Activated T-cell treated with anti-CD3 and anti-CD28 coated beads, Interleukin-2, amount 50 U/mL, for 4 hours (primary cell): Measurements from ENCODE around the gene EPAS1. TPM values are rescaled to one million over a fixed set of nuclear protein-coding genes. Genes with fewer than 3 reads are reported as not detected.

Experiments used
- ATAC-seq, 2 donors: fragments of 200-7000 bp; cut with Tn5 transposase; one replicate each; pipeline ENCODE4 v1.10.0; 2021
- DNase-seq: peaks from one replicate; pipeline ENCODE4 v3.0.0-alpha.2; 2020
- H3K27me3 Mint-ChIP-seq: one replicate; pipeline ENCODE4 v1.8.0; 2021; ENCODE audit warnings: low read depth, mixed read lengths
- H3K36me3 Mint-ChIP-seq: one replicate; pipeline ENCODE4 v1.8.0; 2022; ENCODE audit warnings: mixed read lengths; ENCODE audit not compliant: insufficient read depth
- H3K4me1 Mint-ChIP-seq: one replicate; pipeline ENCODE4 v1.8.0; 2021; ENCODE audit warnings: low read depth, mixed read lengths
- H3K4me3 Mint-ChIP-seq: one replicate; pipeline ENCODE4 v1.8.0; 2021; ENCODE audit warnings: mild to moderate bottlenecking, moderate library complexity, mixed read lengths
- H3K9me3 Mint-ChIP-seq: one replicate; pipeline ENCODE4 v1.8.0; 2021; ENCODE audit warnings: mixed read lengths
- total RNA-seq, 3 donors: library from RNA; stranded (reverse); gene quantifications; one replicate each; pipeline ENCODE4 v1.2.1, GENCODE V29; 2021

The EPAS1 gene
- total RNA-seq, 3 donors from 2014 or later = 7.0 to 15.5 (median 7.0) TPM

DNA sequence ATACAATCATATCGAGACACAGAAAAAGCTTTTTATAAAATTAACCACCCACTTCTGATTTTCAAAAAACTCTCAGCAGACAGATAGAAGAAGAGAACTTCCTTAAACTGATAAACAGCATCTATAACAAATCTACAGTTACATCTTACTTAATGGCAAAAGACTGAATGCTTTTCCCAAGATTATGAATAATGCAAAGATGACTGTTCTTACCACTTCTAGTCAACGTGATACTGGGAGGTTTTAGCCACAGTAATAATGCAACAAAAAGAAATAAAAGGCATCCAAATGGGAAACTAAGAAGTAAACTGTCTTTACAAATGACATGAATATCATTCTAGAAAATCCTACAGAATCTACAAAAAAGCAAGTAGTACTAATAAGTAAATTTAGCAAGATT is 124.2 kb downstream of the EPAS1 start:
- H3K36me3 Mint-ChIP-seq = no peaks in the 10 kb centered on the region
- H3K27me3 Mint-ChIP-seq = peaks cover 4% of the 10 kb centered on the region
- no peak overlapping the region for H3K4me3 Mint-ChIP-seq
- ATAC-seq (no peak), DNase-seq (no peak)
- no peaks in the 10 kb centered on the region for H3K4me1 Mint-ChIP-seq
- H3K9me3 Mint-ChIP-seq = peaks cover 21% of the 10 kb centered on the region

DNA sequence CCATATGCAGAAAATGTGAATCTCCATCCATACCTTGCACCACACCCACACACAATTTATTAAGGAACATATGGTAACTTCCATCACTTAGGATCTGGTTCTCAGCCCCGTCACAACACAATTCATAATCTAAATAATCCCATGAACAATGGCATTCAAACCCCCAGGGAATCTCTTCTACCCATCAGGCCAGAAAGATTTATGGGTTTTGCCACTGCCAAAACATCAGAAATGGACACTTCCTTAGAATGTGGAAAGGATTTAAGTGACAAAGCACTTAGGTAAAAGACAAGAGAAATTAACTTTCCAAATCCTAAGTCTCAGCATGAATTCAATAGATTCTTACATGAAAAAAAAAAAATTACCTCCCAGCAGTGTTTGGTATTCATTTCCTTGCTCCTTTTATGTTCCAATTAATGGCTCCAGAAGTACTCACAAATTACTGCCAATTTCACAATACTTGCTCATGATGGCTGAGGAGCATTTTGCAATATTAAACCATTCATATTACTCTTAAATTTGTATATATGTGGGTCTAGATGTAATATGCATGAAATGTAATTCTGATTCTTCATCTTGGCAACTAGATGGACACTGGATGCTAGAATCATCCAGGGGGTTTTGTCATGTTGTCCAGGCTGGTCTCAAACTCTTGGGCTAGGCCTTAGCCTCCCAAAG is 125.6 kb downstream of the EPAS1 start:
- H3K4me1 Mint-ChIP-seq = no peaks in the 10 kb centered on the region
- ATAC-seq = no peak
- H3K4me3 Mint-ChIP-seq = no peak overlapping the region
- peaks cover 7% of the 10 kb centered on the region for H3K9me3 Mint-ChIP-seq
- H3K27me3 Mint-ChIP-seq = peaks cover 4% of the 10 kb centered on the region
- H3K36me3 Mint-ChIP-seq = no peaks in the 10 kb centered on the region
- no peak for DNase-seq

DNA sequence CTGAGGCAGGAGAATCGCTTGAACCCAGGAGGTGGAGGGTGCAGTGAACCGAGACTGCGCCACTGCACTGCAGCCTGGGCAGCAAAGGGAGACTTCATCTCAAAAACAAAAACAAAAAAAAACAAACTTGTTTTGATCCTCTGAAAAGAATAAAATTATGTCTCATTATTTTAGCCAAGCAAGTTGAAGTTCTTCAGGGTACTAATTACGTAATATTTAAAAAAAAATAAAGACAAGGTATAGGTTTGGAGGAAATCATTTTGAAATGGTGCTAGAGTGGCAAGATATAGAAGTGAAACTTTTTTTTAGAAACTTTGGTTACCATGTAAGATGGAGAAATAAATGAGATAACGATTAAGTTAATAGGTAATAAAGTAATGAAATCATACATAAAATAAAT is 127.7 kb downstream of the EPAS1 start:
- Mint-ChIP-seq H3K36me3 (no peaks in the 10 kb centered on the region), H3K9me3 (no peaks in the 10 kb centered on the region), H3K4me3 (no peak overlapping the region), H3K4me1 (no peaks in the 10 kb centered on the region), H3K27me3 (no peaks in the 10 kb centered on the region)
- no peak for ATAC-seq
- no peak for DNase-seq

DNA sequence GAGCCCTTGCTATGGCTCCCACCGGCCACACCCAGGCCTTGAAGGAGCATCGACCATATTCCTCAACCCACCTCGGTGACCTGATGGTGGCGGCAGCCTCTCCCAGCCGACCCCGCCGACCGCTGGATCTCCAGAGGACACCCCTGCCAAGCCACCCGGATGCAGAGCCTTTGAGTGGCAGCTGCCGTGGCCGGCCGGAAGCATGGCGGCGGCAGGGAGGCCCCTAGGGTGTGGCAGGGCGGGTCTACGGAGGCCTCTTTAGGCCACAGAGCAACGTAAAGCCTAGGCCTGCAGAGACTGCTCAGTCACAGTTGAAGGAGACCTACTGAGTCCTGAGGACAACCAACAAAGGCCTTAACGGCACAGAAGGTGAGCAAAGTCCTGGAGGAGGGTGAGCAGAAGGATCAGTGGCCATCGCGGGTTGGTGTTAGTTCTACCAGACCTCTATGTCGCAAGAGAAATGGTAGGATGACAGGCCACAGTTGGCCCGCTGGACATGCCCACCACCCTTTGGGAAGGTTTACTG is 131.8 kb downstream of the EPAS1 start:
- no peaks in the 10 kb centered on the region for H3K9me3 Mint-ChIP-seq
- no peaks in the 10 kb centered on the region for H3K36me3 Mint-ChIP-seq
- no peak overlapping the region for H3K4me3 Mint-ChIP-seq
- H3K27me3 Mint-ChIP-seq = peaks cover under 1% of the 10 kb centered on the region
- peaks cover 33% of the 10 kb centered on the region for H3K4me1 Mint-ChIP-seq
- DNase-seq (no peak), ATAC-seq (no peak)

DNA sequence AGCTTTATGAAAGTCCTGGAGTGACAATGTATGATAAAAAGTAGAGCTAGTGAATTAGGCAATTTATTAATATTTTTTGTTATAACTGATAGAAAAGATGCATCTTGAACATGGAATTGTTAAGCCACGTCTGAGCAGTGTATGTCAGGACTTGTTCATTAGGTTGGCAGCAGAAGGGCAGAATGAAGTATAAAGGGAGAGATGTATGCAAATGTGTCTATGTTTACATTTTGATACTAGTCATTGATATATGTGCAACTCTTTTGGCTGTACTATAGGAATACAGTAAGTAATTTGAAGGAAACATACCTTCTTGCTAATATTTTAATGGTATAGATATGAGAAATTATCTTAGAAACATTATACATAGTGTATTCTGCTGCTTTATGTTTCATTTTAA is 133.2 kb downstream of the EPAS1 start:
- DNase-seq (no peak), ATAC-seq (no peak)
- H3K36me3 Mint-ChIP-seq = no peaks in the 10 kb centered on the region
- no peaks in the 10 kb centered on the region for H3K9me3 Mint-ChIP-seq
- H3K4me1 Mint-ChIP-seq = peaks cover 37% of the 10 kb centered on the region
- H3K27me3 Mint-ChIP-seq = peaks cover 2% of the 10 kb centered on the region
- H3K4me3 Mint-ChIP-seq = no peak overlapping the region

DNA sequence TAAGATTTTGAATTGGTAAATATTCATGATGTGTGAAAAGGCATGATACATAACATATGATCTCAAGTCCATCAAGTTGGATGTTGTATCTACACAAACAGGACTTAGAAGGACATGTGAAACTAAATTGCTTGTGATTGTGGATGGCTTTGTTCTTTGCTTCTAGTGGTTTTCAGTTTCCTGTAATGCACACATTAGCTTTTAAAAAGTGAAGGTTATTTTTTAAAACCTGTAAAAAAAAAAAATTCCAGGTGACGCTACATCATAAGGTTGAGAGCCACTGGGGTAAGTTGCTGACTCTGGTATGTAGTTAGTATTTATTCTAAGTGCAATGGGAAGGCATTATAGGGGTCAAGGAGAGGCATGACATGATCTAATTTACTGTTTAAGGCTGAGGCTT is 133.8 kb downstream of the EPAS1 start:
- peaks cover 2% of the 10 kb centered on the region for H3K27me3 Mint-ChIP-seq
- no peaks in the 10 kb centered on the region for H3K36me3 Mint-ChIP-seq
- H3K9me3 Mint-ChIP-seq = no peaks in the 10 kb centered on the region
- peaks cover 37% of the 10 kb centered on the region for H3K4me1 Mint-ChIP-seq
- DNase-seq (no peak), ATAC-seq (no peak)
- no peak overlapping the region for H3K4me3 Mint-ChIP-seq

DNA sequence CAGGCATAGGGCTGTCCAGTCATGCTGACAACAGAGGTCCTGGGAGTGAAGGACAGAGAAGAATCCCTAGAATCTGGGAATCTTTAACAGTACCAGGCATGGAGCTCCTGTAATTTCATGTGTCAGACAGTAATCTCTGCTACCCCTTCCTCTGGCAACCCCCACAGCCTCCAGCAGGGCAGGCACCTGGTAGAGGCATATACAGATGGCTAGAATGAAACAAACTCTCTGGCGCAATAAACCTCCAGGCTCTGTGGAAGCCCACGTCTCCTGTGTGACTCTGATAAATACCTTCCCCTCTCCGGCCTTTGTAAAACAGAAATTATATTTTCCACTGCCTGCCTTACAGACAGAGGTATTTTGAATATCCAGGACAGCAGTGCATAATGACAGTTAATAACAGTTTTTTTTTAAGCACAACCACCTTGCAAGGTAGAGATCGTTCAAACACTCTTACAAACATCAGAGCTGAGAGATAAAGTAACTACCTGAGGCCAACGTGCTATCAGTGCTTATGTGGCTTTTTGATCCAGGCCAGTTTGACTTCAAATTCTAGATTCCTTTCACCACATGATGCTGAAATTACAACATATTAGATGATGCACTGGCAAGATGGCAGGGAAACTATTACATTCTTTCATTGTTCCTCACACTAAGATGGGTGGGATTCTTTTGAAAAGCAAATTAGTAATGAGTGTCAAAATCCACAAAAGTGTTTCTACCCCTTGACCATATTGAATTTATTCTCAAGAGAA is 134.5 kb downstream of the EPAS1 start:
- ATAC-seq = no peak
- Mint-ChIP-seq H3K36me3 (no peaks in the 10 kb centered on the region), H3K4me1 (peaks cover 42% of the 10 kb centered on the region), H3K27me3 (peaks cover 2% of the 10 kb centered on the region), H3K4me3 (no peak overlapping the region), H3K9me3 (no peaks in the 10 kb centered on the region)
- no peak for DNase-seq

DNA sequence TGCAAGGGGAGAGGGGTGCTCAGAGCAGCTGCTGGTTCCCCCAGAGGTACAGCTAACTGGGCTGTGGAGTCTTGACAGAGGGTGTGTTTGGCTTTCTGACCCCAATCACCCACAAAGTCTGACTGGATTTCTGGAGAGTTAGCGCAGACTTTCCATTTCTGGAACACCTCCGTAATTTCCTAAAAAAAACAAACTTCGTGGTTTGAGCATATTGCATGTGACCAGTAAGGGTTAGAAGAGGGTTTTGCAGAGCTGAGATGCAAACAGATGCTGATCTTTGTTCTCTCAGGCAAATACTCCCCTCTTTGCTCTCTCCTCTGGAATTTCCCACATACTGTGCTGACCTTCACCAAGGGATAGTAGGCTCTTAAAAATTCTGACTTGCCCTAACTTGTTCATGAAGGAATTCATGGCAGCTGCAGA is 137.7 kb downstream of the EPAS1 start:
- ATAC-seq (no peak), DNase-seq (no peak)
- Mint-ChIP-seq H3K9me3 (no peaks in the 10 kb centered on the region), H3K4me1 (peaks cover 64% of the 10 kb centered on the region), H3K36me3 (no peaks in the 10 kb centered on the region), H3K27me3 (peaks cover 2% of the 10 kb centered on the region), H3K4me3 (no peak overlapping the region)

DNA sequence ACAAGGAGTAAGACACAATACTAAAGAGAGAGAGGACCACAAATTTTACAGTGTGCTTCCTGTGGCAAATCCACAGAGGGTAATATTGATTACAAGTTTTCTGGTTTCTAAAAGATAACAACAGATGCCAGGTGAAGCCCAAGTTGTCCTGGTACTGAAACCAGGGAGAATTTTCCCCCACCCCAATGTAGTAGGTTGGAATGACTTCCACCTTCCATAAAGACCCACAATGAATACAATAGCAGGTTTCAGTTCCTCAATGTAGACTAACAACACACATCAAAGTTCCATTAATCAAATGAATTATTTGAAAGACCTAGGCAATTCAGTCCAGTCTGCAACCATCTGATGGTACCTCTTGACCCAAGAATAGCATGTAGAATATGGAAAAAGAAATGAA is 138.1 kb downstream of the EPAS1 start:
- H3K9me3 Mint-ChIP-seq = no peaks in the 10 kb centered on the region
- no peaks in the 10 kb centered on the region for H3K36me3 Mint-ChIP-seq
- DNase-seq (no peak), ATAC-seq (no peak)
- H3K4me1 Mint-ChIP-seq = peaks cover 68% of the 10 kb centered on the region
- no peak overlapping the region for H3K4me3 Mint-ChIP-seq
- peaks cover 2% of the 10 kb centered on the region for H3K27me3 Mint-ChIP-seq

DNA sequence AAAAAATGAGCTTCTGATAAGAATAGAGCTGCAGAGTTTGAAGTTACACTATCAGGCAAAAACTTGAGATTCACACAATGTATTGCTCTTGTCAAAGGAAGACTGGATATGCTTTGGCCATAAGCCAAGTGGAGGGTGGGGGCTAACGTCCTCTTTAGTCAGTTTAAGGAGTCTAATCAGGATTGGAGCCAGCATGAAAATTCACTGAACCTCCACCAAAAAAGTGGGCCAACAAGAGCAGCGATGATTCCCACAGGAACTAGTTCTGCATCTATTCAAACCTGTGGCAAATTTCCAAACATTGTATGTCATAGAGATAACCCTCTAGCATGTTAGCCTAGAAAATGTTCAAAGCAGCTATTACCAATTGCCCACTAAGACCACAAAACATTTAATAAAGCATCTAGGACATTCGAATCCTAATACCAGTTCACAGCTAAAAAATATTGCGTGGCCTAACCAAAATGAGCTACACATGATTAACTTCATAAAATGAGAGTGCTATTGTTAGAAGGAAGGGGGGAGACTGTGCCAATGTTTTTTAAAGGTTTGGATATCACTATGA is 138.7 kb downstream of the EPAS1 start:
- DNase-seq (no peak), ATAC-seq (no peak)
- Mint-ChIP-seq H3K9me3 (no peaks in the 10 kb centered on the region), H3K36me3 (no peaks in the 10 kb centered on the region), H3K4me3 (no peak overlapping the region), H3K27me3 (peaks cover 2% of the 10 kb centered on the region), H3K4me1 (peaks cover 67% of the 10 kb centered on the region)

Other genes with a start within 250 kb of the EPAS1 start
- not detected for gene TMEM247, start 182.2 kb downstream of the EPAS1 start, total RNA-seq
- gene RHOQ, start 245.1 kb downstream of the EPAS1 start, total RNA-seq = 10 to 100 TPM in 2 of 3 donors, 1 to 10 TPM in 1; 9.8 to 11.9 (median 11.0) TPM
- 1 to 10 TPM; 3.6 to 4.8 (median 4.0) TPM for gene ATP6V1E2, start 245.2 kb downstream of the EPAS1 start, total RNA-seq